Measurements from ENCODE around the gene OR6Q1.

The OR6Q1 gene

GRCh38 chr11:58070585-58070984 is 39.8 kb downstream of the OR6Q1 start:
- Histone ChIP-seq H3K9me3 (ENCODE audit: control insufficient read depth in 5 of 5, low read length in 5 of 5) (no peaks in the 10 kb centered on the region), H3K36me3 (ENCODE audit: control insufficient read depth in 5 of 5, insufficient read depth in 5 of 5, low read length in 5 of 5) (no peaks in the 10 kb centered on the region), H3K27me3 (ENCODE audit: control insufficient read depth in 5 of 5, insufficient read depth in 4 of 5, low read length in 5 of 5) (peaks cover 0 to 3% (median 0%) of the 10 kb centered on the region in 5 donors), H3K27ac (ENCODE audit: low read depth, low read length) (no peak overlapping the region), H3K4me1 (ENCODE audit: control insufficient read depth in 5 of 5, insufficient read depth in 5 of 5, low read length in 5 of 5) (no peaks in the 10 kb centered on the region), H3K9ac (ENCODE audit: low read length in 5 of 5) (no peak overlapping the region), H3K4me3 (ENCODE audit: low read depth in 1 of 5, low read length in 5 of 5) (no peak overlapping the region)

GRCh38 chr11:58075781-58076180 is 45.0 kb downstream of the OR6Q1 start:
- no peaks in the 10 kb centered on the region for H3K27me3 ChIP-seq (ENCODE audit: control insufficient read depth in 5 of 5, insufficient read depth in 4 of 5, low read length in 5 of 5)
- H3K27ac ChIP-seq (ENCODE audit: low read depth, low read length) = no peak overlapping the region
- no peak overlapping the region for H3K9ac ChIP-seq (ENCODE audit: low read length in 5 of 5)
- peaks cover 0 to 2% (median 0%) of the 10 kb centered on the region in 5 donors for H3K9me3 ChIP-seq (ENCODE audit: control insufficient read depth in 5 of 5, low read length in 5 of 5)
- H3K4me3 ChIP-seq (ENCODE audit: low read depth in 1 of 5, low read length in 5 of 5) = no peak overlapping the region
- H3K36me3 ChIP-seq (ENCODE audit: control insufficient read depth in 5 of 5, insufficient read depth in 5 of 5, low read length in 5 of 5) = no peaks in the 10 kb centered on the region
- no peaks in the 10 kb centered on the region for H3K4me1 ChIP-seq (ENCODE audit: control insufficient read depth in 5 of 5, insufficient read depth in 5 of 5, low read length in 5 of 5)

Measured in subcutaneous abdominal adipose tissue (tissue), 5 donors.